ENCODE data around the gene MAPK10.

DNA sequence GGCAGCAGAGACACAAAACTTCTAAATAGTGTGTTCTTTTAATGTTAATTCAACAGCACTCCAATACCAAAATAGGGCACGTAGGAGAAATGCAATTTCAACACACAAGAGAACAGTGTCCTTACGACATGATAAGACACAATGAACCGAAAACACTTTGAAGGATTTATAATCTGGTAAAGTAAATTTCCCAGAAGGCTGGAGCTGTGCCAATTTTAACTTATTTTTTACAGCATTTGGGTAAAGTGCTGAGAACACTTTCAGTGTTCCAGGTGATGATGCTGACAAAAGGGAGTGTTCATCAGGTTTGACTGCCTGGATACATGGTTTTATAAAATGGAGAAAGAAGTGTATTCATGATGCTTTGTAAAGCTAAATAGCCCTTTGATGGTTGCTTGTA lies 76.5 kb downstream of the MAPK10 start:
- TF ChIP-seq EZH2 (IDR thresholded peaks at IDR 0.05), result no peak
- no peak for TF ChIP-seq POLR2AphosphoS5 (IDR thresholded peaks at IDR 0.05; ENCODE audit: borderline replicate concordance, low read depth, low read length)

Measured in SK-N-MC (cell line).